Measurements from ENCODE around the gene ONECUT2.
"Not testable (repeated sequence)": the region's sequence is repeated elsewhere in the genome, so short reads cannot be mapped to it uniquely, and the experiment has no call there.

ONECUT2 gene

GRCh38 chr18:57434536-57435494 is at the start of gene ONECUT2:
Gene ONECUT2, plus strand, starts transcription at chr18:57435374. Its CDS starts 343 bp downstream, at chr18:57435717.
- peak; percentile 80 for DNase-seq (ENCODE audit: low read depth)

- no peak for DNase-seq (ENCODE audit: low read depth)
These were observed 45.9 kb upstream of the ONECUT2 start for GRCh38 chr18:57389271-57389670.

DNA sequence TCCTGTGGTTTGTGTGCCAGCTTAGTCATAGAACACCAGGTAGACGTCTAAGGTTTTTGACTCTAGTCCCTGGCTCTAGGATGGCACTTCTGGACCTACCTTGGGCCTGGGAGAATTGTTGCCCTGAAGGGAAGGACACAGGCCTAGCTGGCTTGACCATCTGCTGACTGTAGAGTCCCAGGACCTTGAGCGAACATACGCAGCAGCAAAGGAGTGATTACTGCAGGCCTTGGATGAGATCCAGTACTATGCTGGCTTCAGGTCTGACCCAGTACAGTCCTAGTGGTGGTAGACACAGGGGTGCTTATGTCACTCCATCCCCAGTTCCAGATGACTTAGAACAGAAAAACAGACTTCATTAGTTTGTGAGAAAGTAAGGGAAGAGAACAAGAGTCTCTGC is 45.1 kb upstream of the ONECUT2 start:
- DNase-seq (ENCODE audit: low read depth): no peak

DNA sequence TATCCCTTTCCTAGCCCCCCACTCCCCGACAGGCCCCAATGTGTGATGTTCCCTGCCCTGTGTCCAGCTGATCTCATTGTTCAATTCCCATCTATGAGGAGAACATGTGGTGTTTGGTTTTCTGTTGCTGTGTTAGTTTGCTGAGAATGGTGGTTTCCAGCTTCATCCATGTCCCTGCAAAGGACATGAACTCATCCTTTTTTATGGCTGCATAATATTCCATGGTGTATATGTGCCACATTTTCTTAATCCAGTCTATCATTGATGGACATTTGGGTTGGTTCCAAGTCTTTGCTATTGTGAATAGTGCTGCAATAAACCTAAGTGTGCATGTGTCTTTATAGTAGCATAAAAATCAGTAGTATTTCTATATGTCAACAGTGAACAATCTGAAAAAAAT is 40.4 kb upstream of the ONECUT2 start:
- DNase-seq (ENCODE audit: low read depth): not testable (repeated sequence)

DNA sequence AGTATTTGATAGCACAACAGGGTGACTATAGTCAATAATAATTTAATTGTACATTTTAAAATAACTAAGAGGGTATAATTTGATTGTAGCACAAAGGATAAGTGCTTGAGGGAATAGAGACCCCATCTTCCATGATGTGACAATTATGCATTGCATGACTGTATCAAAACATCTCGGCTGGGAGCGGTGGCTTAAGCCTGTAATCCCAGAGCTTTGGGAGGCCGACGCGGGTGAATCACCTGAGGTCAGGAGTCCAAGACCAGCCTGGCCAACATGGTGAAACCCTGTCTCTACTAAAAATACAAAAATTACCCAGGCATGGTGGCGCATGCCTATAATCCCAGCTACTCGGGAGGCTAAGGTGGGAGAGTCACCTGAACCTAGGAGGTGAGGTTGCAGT is 38.3 kb upstream of the ONECUT2 start:
- DNase-seq (ENCODE audit: low read depth): not testable (repeated sequence)

- DNase-seq (ENCODE audit: low read depth): no peak
These were observed 37.6 kb upstream of the ONECUT2 start for GRCh38 chr18:57397440-57398132.

DNA sequence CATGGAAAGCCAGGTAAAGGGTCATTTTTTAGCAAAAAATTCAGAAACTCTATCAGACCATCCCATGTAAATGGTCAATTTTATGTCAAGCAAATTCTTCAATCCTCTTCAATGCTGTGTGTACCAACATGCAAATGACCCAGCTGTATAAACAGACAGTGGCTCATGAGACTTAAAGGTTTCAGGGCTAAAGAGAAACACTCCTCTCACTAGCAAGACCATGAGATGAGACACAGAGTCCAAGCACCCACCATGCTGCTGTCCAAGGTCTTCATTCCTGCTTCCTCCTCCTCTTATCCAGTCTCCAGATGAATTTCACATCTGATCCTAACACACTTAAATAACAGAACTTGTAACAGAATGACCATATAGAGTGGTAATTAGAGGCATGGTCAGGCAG is 30.8 kb upstream of the ONECUT2 start:
- DNase-seq (ENCODE audit: low read depth): no peak

DNA sequence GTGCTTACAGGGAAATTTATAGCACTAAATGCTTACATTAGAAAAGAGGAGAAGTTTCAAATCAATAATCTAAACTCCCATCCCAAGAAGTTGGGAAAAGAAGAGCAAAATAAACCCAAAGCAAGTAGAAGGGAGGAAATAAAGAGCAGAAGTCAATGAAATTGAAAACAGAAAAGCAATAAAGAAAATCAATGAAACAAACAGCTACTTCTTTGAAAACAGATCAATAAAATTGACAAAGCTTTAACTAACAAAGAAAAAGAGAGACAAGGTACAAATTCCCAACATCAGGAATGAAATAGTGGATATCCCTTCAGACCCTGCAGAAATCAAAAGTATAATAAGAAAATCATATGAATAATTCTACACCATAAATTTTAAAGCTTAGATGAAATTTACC is 25.5 kb upstream of the ONECUT2 start:
- DNase-seq (ENCODE audit: low read depth): no peak

- no peak for DNase-seq (ENCODE audit: low read depth)
These were observed 24.4 kb upstream of the ONECUT2 start for GRCh38 chr18:57410749-57411148.

DNA sequence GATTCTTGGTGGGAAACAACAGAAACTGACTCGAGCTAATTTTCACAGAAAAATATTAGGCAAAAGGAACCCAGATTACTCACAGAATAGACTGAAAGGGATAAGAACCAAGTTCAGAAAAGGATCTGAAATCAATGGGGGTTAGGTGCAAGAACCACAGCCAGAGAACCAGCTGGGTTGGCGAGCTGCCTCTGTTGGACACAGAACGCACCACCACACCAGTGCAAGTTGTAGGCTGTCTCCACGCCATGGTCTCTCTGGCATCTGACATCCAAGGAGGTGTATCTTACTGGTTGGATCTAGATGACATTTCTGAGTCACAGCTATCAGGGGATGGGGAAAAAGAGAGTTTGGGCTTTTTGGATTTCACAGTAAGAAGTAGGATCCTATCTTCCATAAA is 18.6 kb upstream of the ONECUT2 start:
- DNase-seq (ENCODE audit: low read depth): no peak

GRCh38 chr18:57422313-57422872 is 12.8 kb upstream of the ONECUT2 start:
- no peak for DNase-seq (ENCODE audit: low read depth)

DNA sequence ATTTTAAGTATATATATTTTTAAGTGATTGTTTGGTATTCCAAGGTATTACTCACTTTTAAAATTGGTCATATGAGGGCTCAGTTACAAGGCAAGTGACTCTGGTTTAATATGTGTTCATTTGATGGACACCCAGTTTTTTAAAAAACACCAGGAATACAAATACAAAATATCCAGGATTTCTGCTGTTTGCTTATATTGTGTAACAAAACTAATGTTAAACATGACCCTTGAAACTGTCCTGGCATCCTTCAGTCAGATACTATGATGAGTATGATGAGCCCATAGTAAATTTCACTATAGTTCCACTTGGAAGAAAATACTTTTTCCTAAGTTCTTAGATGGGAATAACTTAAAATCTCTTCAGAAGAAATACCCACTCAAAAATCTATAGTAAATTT is 11.4 kb upstream of the ONECUT2 start:
- DNase-seq (ENCODE audit: low read depth): no peak

DNA sequence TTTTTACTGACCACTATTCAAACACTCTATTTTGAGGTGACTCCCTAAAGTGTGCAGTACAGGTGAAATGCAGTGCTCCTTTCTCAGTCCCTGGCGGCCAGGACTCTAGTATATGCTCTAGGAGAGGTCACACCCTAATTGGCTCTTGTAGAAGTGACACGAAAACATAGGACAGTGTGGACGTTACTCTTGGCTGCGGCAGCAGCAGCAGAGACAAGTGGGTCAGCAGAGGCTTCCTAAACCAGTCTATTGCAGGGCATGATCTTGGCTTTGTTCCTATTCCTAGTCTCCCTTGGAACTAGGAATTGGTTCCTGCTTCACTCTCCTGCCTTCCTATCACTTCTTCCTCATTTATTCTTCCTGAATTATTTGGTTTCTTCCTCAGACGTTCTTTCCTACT is 10.1 kb upstream of the ONECUT2 start:
- no peak for DNase-seq (ENCODE audit: low read depth)

DNA sequence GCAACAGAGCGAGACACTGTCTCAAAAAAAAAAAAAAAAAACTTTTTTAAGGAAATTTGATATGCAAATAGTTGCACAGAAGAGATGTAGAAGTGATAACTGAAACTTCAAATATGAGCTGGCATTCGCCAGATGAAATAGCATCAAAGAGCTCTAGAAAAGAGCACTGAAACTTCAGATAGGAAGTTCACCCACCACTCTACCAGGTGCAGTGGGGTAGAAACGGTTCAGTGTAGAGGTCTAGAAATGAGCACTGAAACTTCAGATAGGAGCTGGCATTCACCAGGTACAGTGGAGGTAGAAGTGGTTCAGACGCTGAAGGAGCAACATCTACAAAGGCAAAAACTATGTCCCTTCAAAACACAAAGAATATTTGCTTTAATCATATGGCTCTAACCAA is 9.0 kb upstream of the ONECUT2 start:
- no peak for DNase-seq (ENCODE audit: low read depth)

GRCh38 chr18:57427429-57428201 is 7.6 kb upstream of the ONECUT2 start:
- no peak for DNase-seq (ENCODE audit: low read depth)

GRCh38 chr18:57428221-57429150 is 6.7 kb upstream of the ONECUT2 start:
- DNase-seq (ENCODE audit: low read depth): no peak

DNA sequence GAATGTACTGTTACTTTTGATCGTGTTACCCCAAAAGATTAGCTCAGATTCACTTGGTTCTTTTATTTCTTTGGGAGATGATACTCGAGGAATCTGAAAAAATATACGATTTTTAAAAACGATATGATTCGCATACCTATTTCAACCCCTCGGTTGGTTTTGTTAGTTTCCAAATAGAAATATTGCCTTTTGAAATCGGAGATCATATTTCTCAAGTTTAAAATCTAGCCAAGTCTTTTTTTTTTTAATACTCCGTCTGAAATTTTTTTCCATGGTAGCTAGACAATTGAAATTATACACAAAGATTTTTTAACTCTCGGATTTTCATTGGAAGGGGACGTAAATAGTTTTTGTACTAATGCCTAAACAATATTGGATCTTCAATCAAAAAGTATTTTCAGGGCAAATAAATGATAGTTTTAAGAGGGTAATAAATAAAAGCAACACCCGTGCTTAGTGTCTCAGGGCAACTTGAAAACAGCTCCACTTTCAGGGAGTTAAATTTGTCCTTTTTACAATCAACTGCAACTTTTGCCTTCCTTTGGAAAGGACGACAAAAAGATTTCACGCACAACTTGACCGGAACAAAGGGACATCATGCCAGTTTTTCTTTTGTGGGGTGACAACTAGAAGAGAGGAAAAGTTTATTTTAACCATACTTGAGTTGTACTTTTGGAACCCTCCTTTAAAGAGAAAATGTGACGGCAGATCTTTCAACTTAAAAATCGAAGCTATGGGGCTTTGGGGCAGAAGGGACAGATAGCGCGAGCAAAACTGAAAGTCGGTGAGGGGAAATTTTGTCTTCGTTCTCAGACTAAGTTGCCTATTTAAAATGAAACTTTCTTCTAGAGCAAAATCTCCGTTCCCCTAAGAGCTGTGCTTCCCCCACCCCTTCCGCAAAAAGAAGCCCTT is 5.8 kb upstream of the ONECUT2 start:
- no peak for DNase-seq (ENCODE audit: low read depth)

GRCh38 chr18:57430079-57431001 is 4.8 kb upstream of the ONECUT2 start:
- no peak for DNase-seq (ENCODE audit: low read depth)

GRCh38 chr18:57431002-57431382 is 4.2 kb upstream of the ONECUT2 start:
- DNase-seq (ENCODE audit: low read depth): no peak

All from fibroblast of gingiva (primary cell).